HG03095 (cell line): Measurements from ENCODE around the gene DES.

Source experiments
- ATAC-seq: cut with Tn5 transposase; IDR thresholded peaks from one replicate; pipeline ENCODE4 v1.9.1; 2021; ENCODE audit warnings: moderate library complexity; ENCODE audit not compliant: unreplicated experiment

The DES gene

DNA sequence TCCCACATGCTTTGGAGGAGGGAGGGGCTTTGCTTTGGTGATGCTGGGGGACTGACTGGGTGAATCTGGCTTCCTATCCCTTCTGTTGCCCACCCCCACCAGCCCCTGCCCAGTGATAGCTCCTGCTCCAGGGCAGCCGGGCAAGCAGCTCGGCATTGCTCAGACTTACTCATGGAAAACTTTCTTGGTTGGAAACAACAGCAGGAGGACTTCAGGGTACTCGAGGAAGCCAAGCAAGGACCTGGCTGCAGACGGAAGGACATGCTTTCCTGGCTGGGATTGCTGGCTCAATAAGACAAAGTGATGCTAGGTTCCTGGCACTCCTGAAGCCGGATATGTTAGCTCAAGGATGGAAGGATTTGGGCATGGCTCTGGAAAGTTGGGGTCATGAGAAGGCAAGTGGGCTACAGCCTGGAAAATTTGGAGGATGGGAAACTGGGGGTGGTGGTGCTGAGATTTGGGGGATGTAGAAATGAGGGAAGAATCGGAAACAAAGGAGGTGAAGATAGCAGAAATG, 19.6 kb downstream of the DES start:
- no peak for ATAC-seq

DNA sequence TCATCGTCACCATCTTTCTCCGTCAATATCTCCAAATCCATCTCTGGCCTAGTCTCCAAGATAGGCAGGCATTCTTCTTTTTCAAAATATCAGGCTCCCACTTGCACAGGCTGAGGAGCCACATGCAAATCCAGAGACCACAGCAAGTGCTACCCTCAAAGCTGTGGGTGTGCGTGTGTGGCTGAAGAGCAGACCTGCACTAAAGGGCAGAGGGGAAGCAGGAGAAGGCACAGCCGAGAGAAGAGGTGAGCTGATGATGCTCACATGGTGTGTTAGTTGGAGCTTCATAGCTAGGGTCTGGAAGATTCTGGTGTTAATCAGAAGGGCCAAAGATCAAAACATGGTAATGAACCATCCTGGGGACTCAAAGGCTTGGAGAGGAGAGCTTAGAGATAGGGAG, 20.3 kb downstream of the DES start:
- ATAC-seq = no peak

- no peak for ATAC-seq
Measured at GRCh38 chr2:219439506-219439905, 21.3 kb downstream of the DES start.

DNA sequence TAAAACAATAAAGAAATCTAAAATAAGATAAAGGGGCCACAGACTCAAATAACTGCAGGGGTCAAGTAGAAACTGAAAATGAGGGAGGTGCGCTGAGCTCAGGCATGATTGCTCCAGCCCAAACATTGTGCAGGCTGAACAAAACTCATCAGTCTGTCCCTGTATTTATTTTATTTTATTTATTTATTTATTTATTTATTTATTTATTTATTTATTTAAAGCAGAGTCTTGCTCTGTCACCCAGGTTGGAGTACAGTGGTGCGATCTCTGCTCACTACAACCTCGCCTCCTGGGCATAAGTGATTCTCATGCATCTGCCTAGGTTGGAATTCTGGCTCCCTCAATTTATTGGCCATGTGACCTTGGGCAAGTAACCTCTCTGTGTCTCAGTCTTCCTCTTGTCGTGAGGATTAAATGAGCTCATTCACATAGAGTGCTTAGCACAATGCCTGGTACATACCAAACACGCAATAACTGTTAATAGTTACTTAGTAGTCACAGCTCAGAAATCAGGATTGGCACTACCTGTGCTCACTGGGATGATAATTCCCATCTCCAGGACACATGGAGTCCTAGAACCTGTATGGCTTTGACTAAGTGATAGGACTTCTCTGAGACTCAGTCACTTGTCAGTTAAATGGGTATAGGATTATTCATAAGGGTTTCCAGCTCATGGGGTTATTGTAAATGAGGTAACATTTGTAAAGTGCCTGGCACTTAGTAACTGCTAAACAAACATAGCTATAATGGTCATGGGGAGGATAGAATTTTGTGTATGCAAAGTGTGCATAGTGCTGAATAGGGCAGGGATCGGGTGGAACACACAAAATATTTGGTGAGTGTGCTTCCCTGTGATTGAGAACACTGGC, 22.4 kb downstream of the DES start:
- ATAC-seq = no peak

DNA sequence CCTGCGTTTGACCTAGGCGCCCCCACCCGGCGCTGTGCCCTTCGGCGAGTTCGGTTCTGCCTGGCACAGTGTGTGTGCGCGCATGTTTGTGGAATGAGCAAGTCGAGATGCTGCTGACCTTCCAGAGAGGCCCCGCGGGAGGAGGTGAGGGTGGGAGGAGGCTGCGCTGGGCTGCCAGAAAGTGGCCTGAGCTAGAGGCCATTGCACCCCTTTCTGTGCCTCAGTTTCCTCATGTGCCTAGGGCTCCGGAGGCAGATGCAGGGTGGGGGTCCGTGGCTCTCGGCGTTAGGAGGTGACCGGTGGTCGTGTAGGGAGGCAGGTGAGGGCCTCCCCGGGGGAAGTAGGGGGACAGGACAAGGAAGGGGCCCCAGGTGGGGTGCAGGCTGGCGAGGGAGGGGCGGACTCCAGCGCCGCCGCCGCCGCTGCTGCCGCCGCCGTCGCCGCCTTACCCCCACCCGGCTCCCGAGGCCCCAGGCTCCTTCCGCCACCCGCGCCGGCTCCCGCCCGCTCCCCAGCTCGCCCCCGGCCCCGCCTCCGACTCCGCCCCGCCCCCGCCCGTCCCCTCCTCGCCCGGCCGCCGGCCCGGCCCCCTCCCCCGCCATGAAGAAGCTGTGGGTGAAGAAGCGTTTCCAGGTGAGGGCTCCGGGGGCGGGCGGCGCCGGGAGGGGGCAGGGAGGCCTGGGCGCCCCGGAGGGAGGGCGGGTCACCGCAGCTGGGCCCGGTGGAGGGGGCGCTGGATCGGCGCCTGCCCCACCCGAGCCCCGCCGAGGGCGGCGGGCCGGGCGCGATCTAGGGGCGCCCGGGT, 23.5 kb downstream of the DES start:
- ATAC-seq = no peak

- ATAC-seq = no peak
Measured at GRCh38 chr2:219442256-219443015, 24.3 kb downstream of the DES start.

- ATAC-seq = no peak
Measured at GRCh38 chr2:219443016-219443696, 25.0 kb downstream of the DES start.

DNA sequence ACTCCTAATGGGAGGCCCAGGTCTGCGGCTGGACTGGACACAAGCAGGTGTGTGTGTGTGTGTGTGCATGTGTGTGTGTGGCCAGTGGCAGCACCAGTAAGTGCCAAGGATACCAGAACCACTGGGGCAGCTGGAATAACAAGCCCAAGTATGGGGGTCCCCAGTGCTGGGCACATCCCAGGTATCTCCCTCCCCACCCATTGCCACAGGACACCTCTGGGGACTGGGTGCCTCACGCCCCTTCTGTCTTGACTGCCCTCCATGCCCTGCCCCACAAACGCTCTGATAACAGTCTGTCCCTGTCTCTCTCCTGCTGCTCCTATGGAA, 25.5 kb downstream of the DES start:
- ATAC-seq = no peak

- no peak for ATAC-seq
Measured at GRCh38 chr2:219444566-219445091, 26.5 kb downstream of the DES start.

- ATAC-seq = no peak
Measured at GRCh38 chr2:219445220-219445640, 27.1 kb downstream of the DES start.

- no peak for ATAC-seq
Measured at GRCh38 chr2:219446101-219446504, 27.9 kb downstream of the DES start.

- no peak for ATAC-seq
Measured at GRCh38 chr2:219446689-219447088, 28.5 kb downstream of the DES start.

GRCh38 chr2:219447242-219448098, 29.3 kb downstream of the DES start:
- no peak for ATAC-seq

- no peak for ATAC-seq
Measured at GRCh38 chr2:219448099-219448775, 30.1 kb downstream of the DES start.

DNA sequence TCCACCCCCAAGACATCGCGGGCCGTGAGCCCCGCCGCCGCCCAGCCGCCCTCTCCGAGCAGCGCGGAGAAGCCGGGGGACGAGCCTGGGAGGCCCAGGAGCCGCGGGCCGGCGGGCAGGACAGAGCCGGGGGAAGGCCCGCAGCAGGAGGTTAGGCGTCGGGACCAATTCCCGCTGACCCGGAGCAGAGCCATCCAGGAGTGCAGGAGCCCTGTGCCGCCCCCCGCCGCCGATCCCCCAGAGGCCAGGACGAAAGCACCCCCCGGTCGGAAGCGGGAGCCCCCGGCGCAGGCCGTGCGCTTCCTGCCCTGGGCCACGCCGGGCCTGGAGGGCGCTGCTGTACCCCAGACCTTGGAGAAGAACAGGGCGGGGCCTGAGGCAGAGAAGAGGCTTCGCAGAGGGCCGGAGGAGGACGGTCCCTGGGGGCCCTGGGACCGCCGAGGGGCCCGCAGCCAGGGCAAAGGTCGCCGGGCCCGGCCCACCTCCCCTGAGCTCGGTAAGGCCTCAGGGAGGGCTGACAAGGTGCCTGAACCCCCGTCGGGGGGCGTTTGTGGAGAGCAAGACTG, 30.7 kb downstream of the DES start:
- no peak for ATAC-seq

DNA sequence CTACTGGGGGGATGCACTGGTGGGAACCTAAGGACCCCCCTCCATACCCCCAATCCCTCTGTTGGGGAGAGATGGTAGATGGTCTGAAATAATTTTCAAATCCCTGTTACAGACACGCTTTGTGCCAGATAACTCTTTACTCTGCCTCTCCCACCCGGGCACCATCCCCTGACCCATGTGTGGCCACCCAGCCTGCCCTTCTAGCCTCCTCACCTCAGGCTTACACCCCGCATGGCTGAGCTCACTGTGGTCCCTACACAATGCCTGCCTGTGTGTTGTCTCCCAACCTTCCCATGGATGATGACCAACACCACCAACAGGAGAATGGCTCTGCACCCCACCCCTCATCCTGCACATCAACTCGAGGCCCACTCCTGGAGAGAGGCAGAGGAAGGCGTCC, 31.4 kb downstream of the DES start:
- no peak for ATAC-seq

GRCh38 chr2:219451661-219452360, 33.6 kb downstream of the DES start:
- no peak for ATAC-seq
